Keratinocyte (primary cell): Measurements from ENCODE around the gene NGRN. TPM values are rescaled to one million over a fixed set of nuclear protein-coding genes. Genes with fewer than 3 reads are reported as not detected.

ENCODE experiments used
- DNase-seq: peaks from one replicate; pipeline ENCODE4 v3.0.0-alpha.2; 2011; ENCODE audit warnings: low read depth, missing footprints, low spot score
- FAIRE-seq: peaks from 2 replicates; lab custom pipeline; 2011; peaks lifted over from hg19 to GRCh38; lab: Jason Lieb, UNC
- H2AFZ ChIP-seq: 2 replicates; pipeline ENCODE4 v1.6.0; 2012; ENCODE audit warnings: low read length, control low read depth, inconsistent platforms; ENCODE audit not compliant: control insufficient read depth
- H3K27ac ChIP-seq: 2 replicates; pipeline ENCODE4 v1.5.1; 2011; ENCODE audit warnings: low read length; ENCODE audit not compliant: control insufficient read depth, insufficient read depth
- H3K27me3 ChIP-seq: 3 replicates; pipeline ENCODE4 v1.6.0; 2011; ENCODE audit warnings: low read length; ENCODE audit not compliant: control insufficient read depth, insufficient read depth; ENCODE audit errors: extremely low read depth
- H3K36me3 ChIP-seq, 2 experiments: 2 replicates in 1 of 2; 3 replicates in 1 of 2; pipeline ENCODE4 v1.5.1; 2011; ENCODE audit warnings: low read length in 2 of 2, mild to moderate bottlenecking in 1 of 2; ENCODE audit not compliant: control insufficient read depth in 2 of 2, insufficient read depth in 2 of 2; ENCODE audit errors: extremely low read depth in 1 of 2
- H3K4me1 ChIP-seq: 3 replicates; pipeline ENCODE4 v1.5.1; 2011; ENCODE audit warnings: low read length; ENCODE audit not compliant: control insufficient read depth, insufficient read depth; ENCODE audit errors: extremely low read depth
- H3K4me2 ChIP-seq: 3 replicates; pipeline ENCODE4 v1.6.0; 2011; ENCODE audit warnings: low read depth, low read length; ENCODE audit not compliant: control insufficient read depth, insufficient read depth; ENCODE audit errors: extremely low read depth
- H3K4me3 ChIP-seq, 3 experiments: fragments of 200-600 bp in 1 of 3; sonication (generic) in 1 of 3; 2 replicates in 2 of 3; 3 replicates in 1 of 3; pipeline ENCODE4 v1.5.1; 2011 to 2016; ENCODE audit warnings: low read length in 3 of 3, mild to moderate bottlenecking in 3 of 3, control low read depth in 2 of 3, inconsistent platforms in 1 of 3, low read depth in 1 of 3, mixed read lengths in 1 of 3, mixed run types in 1 of 3, moderate library complexity in 1 of 3; ENCODE audit not compliant: control insufficient read depth in 2 of 3, insufficient read depth in 2 of 3; ENCODE audit errors: extremely low read depth in 1 of 3
- H3K79me2 ChIP-seq: 2 replicates; pipeline ENCODE4 v1.6.0; 2012; ENCODE audit warnings: low read length; ENCODE audit not compliant: control insufficient read depth, insufficient read depth
- H3K9ac ChIP-seq: 3 replicates; pipeline ENCODE4 v1.6.0; 2011; ENCODE audit warnings: low read length; ENCODE audit not compliant: control insufficient read depth, insufficient read depth; ENCODE audit errors: extremely low read depth
- H3K9me1 ChIP-seq: 3 replicates; pipeline ENCODE4 v1.6.0; 2011; ENCODE audit warnings: low read length; ENCODE audit not compliant: control insufficient read depth, insufficient read depth; ENCODE audit errors: extremely low read depth
- H3K9me3 ChIP-seq: 2 replicates; pipeline ENCODE4 v1.5.1; 2012; ENCODE audit warnings: low read depth, low read length; ENCODE audit not compliant: control insufficient read depth
- H4K20me1 ChIP-seq: 3 replicates; pipeline ENCODE4 v1.6.0; 2011; ENCODE audit warnings: low read length; ENCODE audit not compliant: control insufficient read depth, insufficient read depth; ENCODE audit errors: extremely low read depth
- EZH2 ChIP-seq: IDR thresholded peaks from one replicate; pipeline ENCODE4 v1.6.1; 2012; ENCODE audit warnings: inconsistent platforms, mild to moderate bottlenecking, low read length, moderate library complexity
- dilution Hi-C: fragments of 300-500 bp; cut with MboI; formaldehyde crosslinking; loops from one replicate; pipeline ENCODE4 v1.7.0; 2020; ENCODE audit warnings: low sequenced_read_pairs; ENCODE audit not compliant: extremely low pct_ligation_motif_present
- polyA plus RNA-seq, 5 experiments: library from polyadenylated mRNA; depleted of rRNA in 3 of 5; stranded (reverse) in 3 of 5; stranded (forward) in 1 of 5; unstranded in 1 of 5; fragments of >200 nt; gene quantifications; 1 replicate in 1 of 5; 2 replicates in 3 of 5; 3 replicates in 1 of 5; pipeline versions ENCODE4 v1.2.1 to v1.2.3, GENCODE V29; 2011 to 2012; ENCODE audit warnings: missing spikeins in 2 of 5, low read depth in 1 of 5, low replicate concordance in 1 of 5
- TF ChIP-seq, protein P1 (sequence below), 3 experiments: IDR thresholded peaks in 1 of 3; conservative IDR thresholded peaks in 1 of 3; optimal IDR thresholded peaks in 1 of 3; 2 replicates in 2 of 3; 3 replicates in 1 of 3; pipeline versions ENCODE3 to v1.5.1; 2011; ENCODE audit warnings: low read length in 3 of 3, mild to moderate bottlenecking in 3 of 3, moderate library complexity in 2 of 3, control low read depth in 1 of 3, inconsistent platforms in 1 of 3; ENCODE audit not compliant: insufficient read depth in 2 of 3; ENCODE audit errors: extremely low read depth in 1 of 3

NGRN gene
- polyA plus RNA-seq, 1 donor (not counting 4 experiments of a cell fraction or from before 2014, with no cell fraction given): 54.9 TPM

DNA sequence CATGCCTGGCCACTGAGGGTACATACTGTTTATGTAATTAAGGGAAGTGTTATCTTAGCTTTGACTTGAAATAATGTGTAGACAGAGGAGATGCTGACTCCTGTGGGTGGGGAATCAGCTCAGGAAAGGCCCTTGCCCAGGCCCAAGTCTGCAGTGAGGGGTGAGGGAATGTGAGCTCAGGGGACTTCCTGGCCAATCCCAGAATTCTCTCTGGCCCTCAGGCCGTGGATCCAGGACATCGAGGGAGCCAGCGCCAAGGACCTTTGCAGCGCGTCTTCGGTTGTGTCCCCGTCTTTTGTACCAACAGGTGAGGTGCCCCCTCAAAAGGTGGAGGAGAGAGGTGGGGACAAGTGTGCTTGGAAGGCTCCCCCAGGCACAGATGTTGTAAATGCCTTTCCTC lies 38.1 kb upstream of the NGRN start:
- Histone ChIP-seq H3K4me3 (no peak overlapping the region), H3K9me3 (no peaks in the 10 kb centered on the region), H3K4me2 (no peak overlapping the region), H2AFZ (no peak overlapping the region), H4K20me1 (peaks cover 3% of the 10 kb centered on the region), H3K4me1 (peaks cover 15% of the 10 kb centered on the region), H3K9ac (no peak overlapping the region), H3K27ac (no peak overlapping the region), H3K79me2 (peaks cover 17% of the 10 kb centered on the region), H3K36me3 (peaks cover 50 to 65% of the 10 kb centered on the region in 2 experiments), H3K9me1 (peaks cover 2% of the 10 kb centered on the region), H3K27me3 (no peaks in the 10 kb centered on the region)
- DNase-seq (no peak), FAIRE-seq (no peak)
- dilution Hi-C loops: no loop called here
- TF ChIP-seq, protein P1, sequence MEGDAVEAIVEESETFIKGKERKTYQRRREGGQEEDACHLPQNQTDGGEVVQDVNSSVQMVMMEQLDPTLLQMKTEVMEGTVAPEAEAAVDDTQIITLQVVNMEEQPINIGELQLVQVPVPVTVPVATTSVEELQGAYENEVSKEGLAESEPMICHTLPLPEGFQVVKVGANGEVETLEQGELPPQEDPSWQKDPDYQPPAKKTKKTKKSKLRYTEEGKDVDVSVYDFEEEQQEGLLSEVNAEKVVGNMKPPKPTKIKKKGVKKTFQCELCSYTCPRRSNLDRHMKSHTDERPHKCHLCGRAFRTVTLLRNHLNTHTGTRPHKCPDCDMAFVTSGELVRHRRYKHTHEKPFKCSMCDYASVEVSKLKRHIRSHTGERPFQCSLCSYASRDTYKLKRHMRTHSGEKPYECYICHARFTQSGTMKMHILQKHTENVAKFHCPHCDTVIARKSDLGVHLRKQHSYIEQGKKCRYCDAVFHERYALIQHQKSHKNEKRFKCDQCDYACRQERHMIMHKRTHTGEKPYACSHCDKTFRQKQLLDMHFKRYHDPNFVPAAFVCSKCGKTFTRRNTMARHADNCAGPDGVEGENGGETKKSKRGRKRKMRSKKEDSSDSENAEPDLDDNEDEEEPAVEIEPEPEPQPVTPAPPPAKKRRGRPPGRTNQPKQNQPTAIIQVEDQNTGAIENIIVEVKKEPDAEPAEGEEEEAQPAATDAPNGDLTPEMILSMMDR (optimal IDR thresholded peaks at IDR 0.05 in 1 of 3, IDR thresholded peaks at IDR 0.05 in 1 of 3, conservative IDR thresholded peaks at IDR 0.05 in 1 of 3; ENCODE audit: extremely low read depth in 1 of 3, insufficient read depth in 2 of 3, low read length in 3 of 3): no peak
- TF ChIP-seq EZH2: no peak

DNA sequence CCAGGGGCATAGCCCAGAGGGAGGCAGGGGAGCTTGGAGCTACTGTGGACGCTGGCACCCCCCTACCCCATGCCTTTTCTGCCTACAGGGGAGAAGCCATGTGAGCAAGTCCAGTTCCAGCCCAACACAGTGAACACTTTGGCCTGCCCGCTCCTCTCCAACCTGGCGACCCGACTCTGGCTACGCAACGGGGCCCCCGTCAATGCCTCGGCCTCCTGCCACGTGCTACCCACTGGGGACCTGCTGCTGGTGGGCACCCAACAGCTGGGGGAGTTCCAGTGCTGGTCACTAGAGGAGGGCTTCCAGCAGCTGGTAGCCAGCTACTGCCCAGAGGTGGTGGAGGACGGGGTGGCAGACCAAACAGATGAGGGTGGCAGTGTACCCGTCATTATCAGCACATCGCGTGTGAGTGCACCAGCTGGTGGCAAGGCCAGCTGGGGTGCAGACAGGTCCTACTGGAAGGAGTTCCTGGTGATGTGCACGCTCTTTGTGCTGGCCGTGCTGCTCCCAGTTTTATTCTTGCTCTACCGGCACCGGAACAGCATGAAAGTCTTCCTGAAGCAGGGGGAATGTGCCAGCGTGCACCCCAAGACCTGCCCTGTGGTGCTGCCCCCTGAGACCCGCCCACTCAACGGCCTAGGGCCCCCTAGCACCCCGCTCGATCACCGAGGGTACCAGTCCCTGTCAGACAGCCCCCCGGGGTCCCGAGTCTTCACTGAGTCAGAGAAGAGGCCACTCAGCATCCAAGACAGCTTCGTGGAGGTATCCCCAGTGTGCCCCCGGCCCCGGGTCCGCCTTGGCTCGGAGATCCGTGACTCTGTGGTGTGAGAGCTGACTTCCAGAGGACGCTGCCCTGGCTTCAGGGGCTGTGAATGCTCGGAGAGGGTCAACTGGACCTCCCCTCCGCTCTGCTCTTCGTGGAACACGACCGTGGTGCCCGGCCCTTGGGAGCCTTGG lies 37.4 kb upstream of the NGRN start:
- no peak for TF ChIP-seq EZH2
- TF ChIP-seq, protein P1 (optimal IDR thresholded peaks at IDR 0.05 in 1 of 3, IDR thresholded peaks at IDR 0.05 in 1 of 3, conservative IDR thresholded peaks at IDR 0.05 in 1 of 3; ENCODE audit: extremely low read depth in 1 of 3, insufficient read depth in 2 of 3, low read length in 3 of 3): no peak
- H3K4me1 ChIP-seq: peaks cover 17% of the 10 kb centered on the region

More for the DNA sequence above, 37.4 kb upstream of the NGRN start:
- H2AFZ ChIP-seq: no peak overlapping the region
- no peak overlapping the region for H3K9ac ChIP-seq
- H3K9me1 ChIP-seq: peaks cover 2% of the 10 kb centered on the region
- peaks cover 50 to 64% of the 10 kb centered on the region in 2 experiments for H3K36me3 ChIP-seq
- H3K4me2 ChIP-seq: no peak overlapping the region
- H3K79me2 ChIP-seq: peaks cover 22% of the 10 kb centered on the region
- dilution Hi-C loops: no loop called here
- H3K9me3 ChIP-seq: no peaks in the 10 kb centered on the region
- no peak overlapping the region for H3K4me3 ChIP-seq
- no peak overlapping the region for H3K27ac ChIP-seq
- DNase-seq: no peak
- H4K20me1 ChIP-seq: peaks cover 3% of the 10 kb centered on the region
- H3K27me3 ChIP-seq: no peaks in the 10 kb centered on the region
- FAIRE-seq: no peak
